H9 (cell line): ENCODE measurements around the gene GDPD4. TPM values are rescaled to one million over a fixed set of nuclear protein-coding genes. Genes with fewer than 3 reads are reported as not detected.

Experiments used
- DNase-seq: peaks from one replicate; pipeline ENCODE4 v3.0.0-alpha.2; 2017
- H2AFZ ChIP-seq: one replicate; pipeline ENCODE4 v1.6.1; 2013; ENCODE audit warnings: mild to moderate bottlenecking, low read length, control low read depth, moderate library complexity
- H2AK5ac ChIP-seq: 2 replicates; pipeline ENCODE4 v1.6.1; 2013; ENCODE audit warnings: low read length, control low read depth, mixed read lengths; ENCODE audit not compliant: insufficient read length
- H2BK120ac ChIP-seq: one replicate; pipeline ENCODE4 v1.6.1; 2013; ENCODE audit warnings: low read depth, mild to moderate bottlenecking, low read length, control low read depth, inconsistent platforms; ENCODE audit not compliant: poor library complexity, severe bottlenecking
- H2BK12ac ChIP-seq: 2 replicates; pipeline ENCODE4 v1.6.1; 2013; ENCODE audit warnings: low read length, control low read depth, mixed read lengths, low read depth; ENCODE audit not compliant: insufficient read length
- H2BK15ac ChIP-seq: 2 replicates; pipeline ENCODE4 v1.6.1; 2013; ENCODE audit warnings: low read depth, low read length, control low read depth
- H2BK20ac ChIP-seq: one replicate; pipeline ENCODE4 v1.6.1; 2013; ENCODE audit warnings: low read depth, mild to moderate bottlenecking, low read length, control low read depth, inconsistent platforms; ENCODE audit not compliant: poor library complexity, severe bottlenecking
- H2BK5ac ChIP-seq: 2 replicates; pipeline ENCODE4 v1.6.1; 2013; ENCODE audit warnings: low read length, control low read depth, mixed read lengths; ENCODE audit not compliant: insufficient read length
- H3K14ac ChIP-seq: 2 replicates; pipeline ENCODE4 v1.6.1; 2013; ENCODE audit warnings: low read length, control low read depth; ENCODE audit not compliant: insufficient read depth
- H3K18ac ChIP-seq: 2 replicates; pipeline ENCODE4 v1.6.1; 2013; ENCODE audit warnings: low read depth, mild to moderate bottlenecking, mixed read lengths, low read length, control low read depth; ENCODE audit not compliant: insufficient read length
- H3K23ac ChIP-seq: 2 replicates; pipeline ENCODE4 v1.6.1; 2013; ENCODE audit warnings: low read length, control low read depth, mixed read lengths, low read depth; ENCODE audit not compliant: insufficient read length
- H3K23me2 ChIP-seq: 2 replicates; pipeline ENCODE4 v1.6.1; 2013; ENCODE audit warnings: low read depth, mild to moderate bottlenecking, mixed read lengths, low read length, control low read depth; ENCODE audit not compliant: insufficient read length, poor library complexity, severe bottlenecking
- H3K27ac ChIP-seq: 2 replicates; pipeline ENCODE4 v1.5.1; 2013; ENCODE audit warnings: low read length, control low read depth, mixed read lengths, low read depth; ENCODE audit not compliant: insufficient read length
- H3K27me3 ChIP-seq: 2 replicates; pipeline ENCODE4 v1.6.1; 2013; ENCODE audit warnings: low read length, control low read depth, inconsistent platforms; ENCODE audit not compliant: insufficient read depth
- H3K4ac ChIP-seq: 2 replicates; pipeline ENCODE4 v1.6.1; 2013; ENCODE audit warnings: low read depth, mild to moderate bottlenecking, control low read depth, inconsistent platforms, low read length, moderate library complexity
- H3K4me1 ChIP-seq: 2 replicates; pipeline ENCODE4 v1.6.1; 2013; ENCODE audit warnings: low read length, control low read depth, inconsistent platforms; ENCODE audit not compliant: insufficient read depth
- H3K4me2 ChIP-seq: 2 replicates; pipeline ENCODE4 v1.6.1; 2013; ENCODE audit warnings: low read length, control low read depth, mixed read lengths; ENCODE audit not compliant: insufficient read length, insufficient read depth
- H3K56ac ChIP-seq: 2 replicates; pipeline ENCODE4 v1.6.1; 2013; ENCODE audit warnings: low read depth, mild to moderate bottlenecking, mixed read lengths, low read length, control low read depth; ENCODE audit not compliant: insufficient read length
- H3K79me1 ChIP-seq: 2 replicates; pipeline ENCODE4 v1.6.1; 2013; ENCODE audit warnings: low read depth, mild to moderate bottlenecking, moderate library complexity, low read length, control low read depth, inconsistent platforms; ENCODE audit not compliant: insufficient read depth, poor library complexity, severe bottlenecking
- H3K79me2 ChIP-seq: 2 replicates; pipeline ENCODE4 v1.6.1; 2013; ENCODE audit warnings: low read length, control low read depth, inconsistent platforms; ENCODE audit not compliant: insufficient read depth
- H3K9ac ChIP-seq: 2 replicates; pipeline ENCODE4 v1.6.1; 2013; ENCODE audit warnings: low read length, control low read depth, mixed read lengths; ENCODE audit not compliant: insufficient read length; ENCODE audit errors: extremely low read depth
- H3K9me3 ChIP-seq: one replicate; pipeline ENCODE4 v1.6.1; 2013; ENCODE audit warnings: low read depth, low read length, inconsistent platforms; ENCODE audit not compliant: control insufficient read depth
- H3T11ph ChIP-seq: one replicate; pipeline ENCODE4 v1.6.1; 2013; ENCODE audit warnings: mild to moderate bottlenecking, low read length, control low read depth, inconsistent platforms
- H4K20me1 ChIP-seq: one replicate; pipeline ENCODE4 v1.6.1; 2013; ENCODE audit not compliant: control insufficient read depth, insufficient read length, insufficient read depth
- H4K5ac ChIP-seq: 2 replicates; pipeline ENCODE4 v1.6.1; 2013; ENCODE audit warnings: low read depth, mild to moderate bottlenecking, mixed read lengths, low read length, control low read depth; ENCODE audit not compliant: insufficient read length
- H4K8ac ChIP-seq: replicated peaks from 2 replicates; pipeline ENCODE4 v1.6.1; 2013; ENCODE audit warnings: low read length, control low read depth, mixed read lengths, low read depth; ENCODE audit not compliant: insufficient read length
- H4K91ac ChIP-seq: 2 replicates; pipeline ENCODE4 v1.6.1; 2013; ENCODE audit warnings: low read depth, mild to moderate bottlenecking, moderate library complexity, mixed read lengths, low read length, control low read depth; ENCODE audit not compliant: insufficient read length
- H3K27ac Mint-ChIP-seq, 3 experiments: 2 replicates in 2 of 3; 3 replicates in 1 of 3; pipeline ENCODE4 v1.8.0; 2020 to 2021; ENCODE audit warnings: mixed read lengths in 3 of 3, mild to moderate bottlenecking in 1 of 3, moderate library complexity in 1 of 3
- H3K27me3 Mint-ChIP-seq: 2 replicates; pipeline ENCODE4 v1.8.0; 2021; ENCODE audit warnings: low read depth, mild to moderate bottlenecking, moderate library complexity, mixed read lengths
- H3K36me3 Mint-ChIP-seq, 3 experiments: 2 replicates in 2 of 3; 3 replicates in 1 of 3; pipeline ENCODE4 v1.8.0; 2020 to 2021; ENCODE audit warnings: low read depth in 3 of 3, mixed read lengths in 3 of 3; ENCODE audit not compliant: insufficient read depth in 1 of 3
- H3K4me1 Mint-ChIP-seq, 2 experiments: 2 replicates each; pipeline ENCODE4 v1.8.0; 2020; ENCODE audit warnings: mixed read lengths in 2 of 2
- H3K4me3 Mint-ChIP-seq, 2 experiments: 2 replicates in 1 of 2; 3 replicates in 1 of 2; pipeline ENCODE4 v1.8.0; 2020 to 2021; ENCODE audit warnings: mild to moderate bottlenecking in 2 of 2, mixed read lengths in 2 of 2, moderate library complexity in 1 of 2
- H3K9me3 Mint-ChIP-seq, 2 experiments: 2 replicates in 1 of 2; 3 replicates in 1 of 2; pipeline ENCODE4 v1.8.0; 2020; ENCODE audit warnings: mild to moderate bottlenecking in 2 of 2, mixed read lengths in 2 of 2, moderate library complexity in 1 of 2
- WGBS: extraction: QIAGEN DNeasy Blood & Tissue Kit; methylation state at CpG from one replicate; pipeline ENCODE4 v1.1.7; 2013; ENCODE audit warnings: missing lambda C conversion rate, low lambda C conversion rate, mixed read lengths; ENCODE audit not compliant: insufficient read length; ENCODE audit errors: extremely low coverage; 5-methylcytosine and 5-hydroxymethylcytosine counted together
- total RNA-seq: library from RNA; stranded (reverse); gene quantifications from 2 replicates; pipeline ENCODE4 v1.2.1, GENCODE V29; 2021
- TF ChIP-seq, protein P1 (sequence below): fragments of 200-600 bp; sonication (generic); conservative IDR thresholded peaks from 3 replicates; pipeline ENCODE4 v1.8.0; 2021; ENCODE audit warnings: antibody characterized with exemption, mild to moderate bottlenecking

The GDPD4 gene
- total RNA-seq, 1 experiment from 2014 or later, result not detected

DNA sequence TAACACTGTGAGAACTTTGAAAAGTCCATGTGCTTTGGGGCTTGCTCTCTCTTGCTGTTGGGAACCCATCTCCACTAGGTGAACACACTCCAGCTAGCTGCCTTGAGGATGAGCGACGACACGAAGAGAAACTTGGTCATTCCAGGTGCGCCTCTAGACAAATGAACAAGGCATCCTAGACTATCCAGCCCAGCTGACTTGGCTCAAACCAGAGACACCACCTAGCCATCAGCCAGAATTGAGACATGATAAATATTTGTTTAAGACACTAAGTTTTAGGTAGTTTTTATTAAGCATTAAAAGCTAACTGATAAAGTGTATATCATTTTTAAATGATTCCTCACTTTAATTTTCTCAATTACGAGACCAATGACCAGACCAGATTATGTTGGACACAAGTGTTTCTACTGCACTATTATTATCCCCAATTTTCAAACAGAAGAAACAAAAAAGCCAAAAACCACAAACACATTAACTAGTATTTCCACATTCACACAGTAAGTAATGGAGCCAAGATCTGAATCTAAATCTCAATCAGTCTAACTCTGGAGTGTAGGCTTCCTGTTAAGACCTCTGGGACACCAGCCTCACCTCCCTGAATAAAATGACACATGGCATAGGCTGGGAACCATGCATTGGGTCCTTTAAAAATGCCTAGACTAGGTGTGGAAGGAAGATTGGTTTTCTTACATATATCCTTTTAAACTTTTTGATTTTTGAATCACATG, 70.4 kb downstream of the GDPD4 start:
- no peak overlapping the region for H3K56ac ChIP-seq

More for the DNA sequence above, 70.4 kb downstream of the GDPD4 start:
- Histone ChIP-seq H2BK5ac (no peak overlapping the region), H3K27ac (no peak overlapping the region), H4K91ac (no peak overlapping the region), H4K20me1 (no peaks in the 10 kb centered on the region), H3K9ac (no peak overlapping the region), H2BK12ac (no peak overlapping the region), H3K4me1 (no peaks in the 10 kb centered on the region), H4K8ac (no peak overlapping the region), H3K79me2 (no peaks in the 10 kb centered on the region), H3K23ac (no peak overlapping the region), H3K9me3 (no peaks in the 10 kb centered on the region), H2AFZ (no peak overlapping the region), H3K79me1 (no peaks in the 10 kb centered on the region), H3K14ac (no peak overlapping the region), H3K4me2 (no peak overlapping the region), H4K5ac (no peak overlapping the region), H2AK5ac (no peak overlapping the region), H3T11ph (no peak overlapping the region), H3K27me3 (no peaks in the 10 kb centered on the region), H2BK20ac (no peak overlapping the region), H3K23me2 (no peaks in the 10 kb centered on the region), H3K4ac (no peak overlapping the region), H2BK120ac (no peak overlapping the region), H3K18ac (no peak overlapping the region), H2BK15ac (no peak overlapping the region)
- no peak overlapping the region; a peak in 1 of 7 replicates for H3K27ac Mint-ChIP-seq
- TF ChIP-seq, protein P1, sequence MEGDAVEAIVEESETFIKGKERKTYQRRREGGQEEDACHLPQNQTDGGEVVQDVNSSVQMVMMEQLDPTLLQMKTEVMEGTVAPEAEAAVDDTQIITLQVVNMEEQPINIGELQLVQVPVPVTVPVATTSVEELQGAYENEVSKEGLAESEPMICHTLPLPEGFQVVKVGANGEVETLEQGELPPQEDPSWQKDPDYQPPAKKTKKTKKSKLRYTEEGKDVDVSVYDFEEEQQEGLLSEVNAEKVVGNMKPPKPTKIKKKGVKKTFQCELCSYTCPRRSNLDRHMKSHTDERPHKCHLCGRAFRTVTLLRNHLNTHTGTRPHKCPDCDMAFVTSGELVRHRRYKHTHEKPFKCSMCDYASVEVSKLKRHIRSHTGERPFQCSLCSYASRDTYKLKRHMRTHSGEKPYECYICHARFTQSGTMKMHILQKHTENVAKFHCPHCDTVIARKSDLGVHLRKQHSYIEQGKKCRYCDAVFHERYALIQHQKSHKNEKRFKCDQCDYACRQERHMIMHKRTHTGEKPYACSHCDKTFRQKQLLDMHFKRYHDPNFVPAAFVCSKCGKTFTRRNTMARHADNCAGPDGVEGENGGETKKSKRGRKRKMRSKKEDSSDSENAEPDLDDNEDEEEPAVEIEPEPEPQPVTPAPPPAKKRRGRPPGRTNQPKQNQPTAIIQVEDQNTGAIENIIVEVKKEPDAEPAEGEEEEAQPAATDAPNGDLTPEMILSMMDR, result no peak
- no peaks in the 10 kb centered on the region for H3K9me3 Mint-ChIP-seq
- WGBS, result no CpG with 5 or more reads among the region's 5 CpGs
- no peaks in the 10 kb centered on the region for H3K27me3 Mint-ChIP-seq
- H3K4me3 Mint-ChIP-seq, result no peak overlapping the region
- H3K4me1 Mint-ChIP-seq, result no peaks in the 10 kb centered on the region
- no peaks in the 10 kb centered on the region for H3K36me3 Mint-ChIP-seq
- no peak for DNase-seq
